ENCODE measurements around the gene MAK.

- TF ChIP-seq CTCF (IDR thresholded peaks at IDR 0.05; ENCODE audit: borderline replicate concordance, extremely low read depth, low read length, poor library complexity, severe bottlenecking) (no peak), EZH2 (IDR thresholded peaks at IDR 0.05; ENCODE audit: borderline replicate concordance, low read depth, low read length, severe bottlenecking) (no peak)
Measured at GRCh38 chr6:10843554-10843953, 5.2 kb upstream of the MAK start.

All from DND-41 (cell line).